BLaER1 (cell line): ENCODE data around the gene PCNX3.
A peak's percentile ranks its signal among the peaks of the same experiment; 100 is the strongest.

Experiments used
- H3K27ac ChIP-seq: shearing (Covaris generic); formaldehyde crosslinking; 2 replicates; pipeline ENCODE4 v1.8.1; 2022
- H3K27me3 ChIP-seq: shearing (Covaris generic); formaldehyde crosslinking; 2 replicates; pipeline ENCODE4 v1.8.1; 2022
- H3K36me3 ChIP-seq: shearing (Covaris generic); formaldehyde crosslinking; 2 replicates; pipeline ENCODE4 v1.8.1; 2022
- H3K4me1 ChIP-seq: shearing (Covaris generic); formaldehyde crosslinking; 2 replicates; pipeline ENCODE4 v1.8.1; 2022
- H3K4me2 ChIP-seq: shearing (Covaris generic); formaldehyde crosslinking; 2 replicates; pipeline ENCODE4 v1.8.1; 2022
- H3K4me3 ChIP-seq: shearing (Covaris generic); formaldehyde crosslinking; 2 replicates; pipeline ENCODE4 v1.8.1; 2022
- H3K9ac ChIP-seq: shearing (Covaris generic); formaldehyde crosslinking; 2 replicates; pipeline ENCODE4 v1.8.1; 2022
- H3K9me3 ChIP-seq: shearing (Covaris generic); formaldehyde crosslinking; 2 replicates; pipeline ENCODE4 v1.8.1; 2022
- H4K20me1 ChIP-seq: shearing (Covaris generic); formaldehyde crosslinking; 2 replicates; pipeline ENCODE4 v1.8.1; 2022
- Cebpa-rat ChIP-seq: shearing (Covaris generic); IDR thresholded peaks from 2 replicates; pipeline ENCODE4 v1.8.1; 2022

Gene PCNX3

GRCh38 chr11:65643971-65644370, 28.4 kb downstream of the PCNX3 start:
- peaks cover 77% of the 10 kb centered on the region for H3K36me3 ChIP-seq
- peaks cover 20% of the 10 kb centered on the region for H4K20me1 ChIP-seq
- no peak for TF ChIP-seq Cebpa-rat
- no peak overlapping the region for H3K4me3 ChIP-seq
- H3K9ac ChIP-seq, result no peak overlapping the region
- H3K27me3 ChIP-seq, result no peaks in the 10 kb centered on the region
- no peaks in the 10 kb centered on the region for H3K9me3 ChIP-seq
- H3K4me1 ChIP-seq, result peaks cover 47% of the 10 kb centered on the region
- H3K4me2 ChIP-seq, result no peak overlapping the region
- H3K27ac ChIP-seq, result no peak overlapping the region

DNA sequence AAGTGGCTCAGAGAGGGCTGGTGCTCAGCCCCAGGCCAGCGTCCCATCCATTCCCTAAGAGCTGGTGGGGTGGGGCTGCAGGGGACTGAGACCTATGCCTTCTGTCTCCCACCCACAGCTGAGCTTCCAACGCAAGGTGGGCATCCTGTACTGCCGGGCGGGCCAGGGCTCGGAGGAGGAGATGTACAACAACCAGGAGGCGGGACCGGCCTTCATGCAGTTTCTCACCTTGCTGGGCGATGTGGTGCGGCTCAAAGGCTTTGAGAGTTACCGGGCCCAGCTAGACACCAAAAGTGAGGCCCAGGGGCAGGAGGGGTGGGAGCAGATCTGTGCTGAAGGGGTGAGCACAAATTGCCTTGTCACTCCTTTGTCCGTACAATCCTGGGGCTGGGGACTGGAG, 29.3 kb downstream of the PCNX3 start:
- Histone ChIP-seq H3K27ac (0 out of 2 replicates have a peak overlapping the region, but pooled peaks have one; percentile 5), H3K36me3 (peaks cover 85% of the 10 kb centered on the region), H3K27me3 (no peaks in the 10 kb centered on the region), H3K4me2 (no peak overlapping the region), H3K9me3 (no peaks in the 10 kb centered on the region), H3K4me1 (peaks cover 47% of the 10 kb centered on the region), H3K4me3 (no peak overlapping the region), H4K20me1 (peaks cover 26% of the 10 kb centered on the region), H3K9ac (no peak overlapping the region)
- TF ChIP-seq Cebpa-rat, result no peak

DNA sequence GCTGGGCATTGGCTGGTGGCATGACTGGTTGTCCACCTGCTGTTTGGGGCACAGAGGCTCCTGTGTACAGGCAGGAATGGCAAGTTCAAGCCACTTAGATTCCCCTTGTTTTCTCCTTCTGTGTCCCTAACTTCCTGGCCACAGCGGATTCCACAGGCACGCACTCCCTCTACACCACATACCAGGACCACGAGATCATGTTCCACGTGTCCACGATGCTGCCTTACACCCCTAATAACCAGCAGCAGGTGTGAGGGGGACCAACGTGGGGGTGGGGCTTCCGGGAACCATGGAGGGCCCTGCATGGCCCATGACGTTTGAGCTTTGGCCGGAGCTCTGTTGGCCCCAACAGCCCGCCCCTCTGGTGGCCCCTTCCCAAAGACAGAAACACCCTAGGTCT, 30.1 kb downstream of the PCNX3 start:
- Histone ChIP-seq H3K27ac (no peak overlapping the region), H3K4me2 (no peak overlapping the region), H3K9ac (no peak overlapping the region), H3K9me3 (no peaks in the 10 kb centered on the region), H3K4me1 (peaks cover 47% of the 10 kb centered on the region), H3K36me3 (peaks cover 94% of the 10 kb centered on the region), H3K4me3 (no peak overlapping the region), H4K20me1 (peaks cover 33% of the 10 kb centered on the region), H3K27me3 (no peaks in the 10 kb centered on the region)
- no peak for TF ChIP-seq Cebpa-rat

DNA sequence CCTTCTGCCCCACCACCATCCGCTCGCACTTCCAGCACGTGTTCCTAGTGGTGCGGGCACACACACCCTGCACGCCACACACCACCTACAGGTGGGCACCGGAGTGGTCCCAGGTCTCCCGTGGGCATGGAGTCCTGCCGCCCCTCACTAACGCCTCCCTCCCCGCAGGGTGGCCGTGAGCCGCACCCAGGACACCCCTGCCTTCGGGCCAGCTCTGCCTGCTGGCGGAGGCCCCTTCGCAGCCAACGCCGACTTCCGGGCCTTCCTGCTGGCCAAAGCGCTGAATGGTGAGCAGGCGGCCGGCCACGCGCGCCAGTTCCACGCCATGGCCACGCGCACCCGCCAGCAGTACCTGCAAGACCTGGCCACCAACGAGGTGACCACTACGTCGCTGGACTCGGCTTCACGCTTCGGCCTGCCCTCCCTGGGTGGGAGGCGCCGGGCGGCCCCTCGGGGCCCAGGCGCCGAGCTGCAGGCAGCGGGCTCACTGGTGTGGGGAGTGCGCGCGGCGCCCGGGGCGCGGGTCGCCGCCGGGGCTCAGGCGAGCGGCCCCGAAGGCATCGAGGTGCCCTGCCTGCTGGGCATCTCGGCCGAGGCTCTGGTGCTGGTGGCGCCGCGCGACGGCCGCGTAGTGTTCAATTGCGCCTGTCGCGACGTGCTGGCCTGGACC, 30.8 kb downstream of the PCNX3 start:
- Histone ChIP-seq H3K27me3 (no peaks in the 10 kb centered on the region), H3K4me2 (no peak overlapping the region), H3K27ac (no peak overlapping the region), H4K20me1 (peaks cover 39% of the 10 kb centered on the region), H3K9ac (no peak overlapping the region), H3K4me1 (peaks cover 47% of the 10 kb centered on the region), H3K9me3 (no peaks in the 10 kb centered on the region), H3K4me3 (no peak overlapping the region), H3K36me3 (peaks cover 99% of the 10 kb centered on the region)
- no peak for TF ChIP-seq Cebpa-rat

GRCh38 chr11:65646958-65647701, 31.6 kb downstream of the PCNX3 start:
- Histone ChIP-seq H3K9me3 (no peaks in the 10 kb centered on the region), H3K4me1 (peaks cover 47% of the 10 kb centered on the region), H3K4me3 (no peak overlapping the region), H4K20me1 (peaks cover 46% of the 10 kb centered on the region), H3K9ac (no peak overlapping the region), H3K27ac (no peak overlapping the region), H3K27me3 (no peaks in the 10 kb centered on the region), H3K4me2 (no peak overlapping the region), H3K36me3 (peaks cover 98% of the 10 kb centered on the region)
- TF ChIP-seq Cebpa-rat, result no peak

- no peak for TF ChIP-seq Cebpa-rat
- Histone ChIP-seq H4K20me1 (peaks cover 42% of the 10 kb centered on the region), H3K4me2 (peak overlapping the region; percentile 96), H3K4me3 (no peak overlapping the region), H3K36me3 (peaks cover 88% of the 10 kb centered on the region), H3K4me1 (peaks cover 47% of the 10 kb centered on the region), H3K9ac (peak overlapping the region; percentile 48; the same call in 1 of the 2 replicates), H3K27me3 (no peaks in the 10 kb centered on the region), H3K27ac (peak overlapping the region; percentile 95), H3K9me3 (no peaks in the 10 kb centered on the region)
Observed at GRCh38 chr11:65648997-65649493, 33.5 kb downstream of the PCNX3 start.

DNA sequence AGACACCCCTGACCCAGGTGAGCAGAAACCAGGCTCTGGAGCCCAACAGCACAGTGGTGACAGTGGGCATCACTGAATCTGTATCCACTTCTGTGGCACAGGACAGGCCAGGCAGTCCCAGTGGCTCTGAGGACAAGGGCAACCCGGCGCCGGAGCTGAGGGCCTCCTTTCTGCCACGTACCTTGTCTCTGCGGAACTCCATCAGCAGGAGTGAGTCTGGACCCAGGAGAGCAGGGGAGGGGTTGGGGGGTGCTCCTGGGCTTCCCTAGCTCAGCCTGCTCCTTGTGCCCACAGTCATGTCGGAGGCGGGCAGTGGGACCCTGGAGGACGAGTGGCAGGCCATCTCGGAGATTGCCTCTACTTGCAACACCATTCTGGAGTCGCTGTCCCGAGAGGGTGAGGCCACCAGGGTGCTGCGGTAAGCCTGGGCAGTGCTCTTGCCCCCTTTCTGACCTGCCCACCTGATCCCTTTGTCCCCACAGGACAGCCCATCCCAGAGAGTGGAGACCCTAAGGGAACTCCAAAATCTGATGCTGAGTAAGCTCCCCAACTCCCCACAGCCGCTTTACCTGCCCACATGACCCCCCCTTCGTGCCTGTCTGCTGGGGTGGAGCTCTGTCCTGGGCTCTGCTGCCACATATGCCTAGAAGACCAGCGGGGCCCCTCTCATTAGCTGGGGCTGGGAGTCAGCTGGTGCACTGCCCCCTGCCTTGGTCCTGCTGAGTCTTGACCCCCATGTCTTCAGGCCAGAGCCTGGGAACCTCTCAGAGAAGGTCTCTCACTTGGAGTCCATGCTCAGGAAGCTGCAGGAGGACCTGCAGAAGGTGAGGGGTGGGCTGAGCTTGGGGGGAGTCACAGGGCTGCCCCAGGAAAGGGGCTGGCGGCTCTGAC, 34.3 kb downstream of the PCNX3 start:
- Histone ChIP-seq H3K4me3 (no peak overlapping the region), H3K4me2 (peak overlapping the region; percentile 96), H3K36me3 (peaks cover 88% of the 10 kb centered on the region), H3K27me3 (no peaks in the 10 kb centered on the region), H3K27ac (peak overlapping the region; percentile 95), H3K9me3 (no peaks in the 10 kb centered on the region), H4K20me1 (peaks cover 37% of the 10 kb centered on the region), H3K4me1 (peaks cover 55% of the 10 kb centered on the region), H3K9ac (peak overlapping the region; percentile 48)
- TF ChIP-seq Cebpa-rat, result no peak

- H3K4me2 ChIP-seq, result peak overlapping the region; percentile 96
Observed at GRCh38 chr11:65650547-65651338, 35.2 kb downstream of the PCNX3 start.

DNA sequence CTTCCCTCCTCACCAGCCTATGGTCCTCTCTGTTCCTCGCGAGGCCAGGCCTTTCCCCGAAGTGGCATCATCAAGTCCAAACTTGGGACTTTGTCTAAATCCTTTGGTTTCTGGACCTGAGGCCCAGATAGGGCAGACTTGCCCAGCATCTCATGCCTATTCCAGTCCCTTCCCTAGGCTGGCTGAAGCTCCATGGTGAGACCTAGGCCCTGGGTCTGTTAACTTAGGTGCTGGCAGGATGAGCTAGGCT, 35.7 kb downstream of the PCNX3 start:
- peak overlapping the region; percentile 96 for H3K4me2 ChIP-seq

More at GRCh38 chr11:65650547-65651338, 35.2 kb downstream of the PCNX3 start:
- peaks cover 88% of the 10 kb centered on the region for H3K36me3 ChIP-seq
- H3K27me3 ChIP-seq, result no peaks in the 10 kb centered on the region
- H3K4me1 ChIP-seq, result peaks cover 56% of the 10 kb centered on the region
- peaks cover 34% of the 10 kb centered on the region for H4K20me1 ChIP-seq
- H3K9me3 ChIP-seq, result no peaks in the 10 kb centered on the region
- H3K27ac ChIP-seq, result peak overlapping the region; percentile 95
- no peak overlapping the region for H3K4me3 ChIP-seq
- H3K9ac ChIP-seq, result peak overlapping the region; percentile 89
- TF ChIP-seq Cebpa-rat, result no peak

More for the DNA sequence above, 35.7 kb downstream of the PCNX3 start:
- peaks cover 88% of the 10 kb centered on the region for H3K36me3 ChIP-seq
- peak overlapping the region; percentile 89 for H3K9ac ChIP-seq
- TF ChIP-seq Cebpa-rat, result no peak
- no peaks in the 10 kb centered on the region for H3K9me3 ChIP-seq
- no peak overlapping the region for H3K4me3 ChIP-seq
- H4K20me1 ChIP-seq, result peaks cover 34% of the 10 kb centered on the region
- peak overlapping the region; percentile 95 for H3K27ac ChIP-seq
- peaks cover 56% of the 10 kb centered on the region for H3K4me1 ChIP-seq
- no peaks in the 10 kb centered on the region for H3K27me3 ChIP-seq
